SK-N-SH (cell line): ENCODE data around the gene PKNOX1. TPM values are rescaled to one million over a fixed set of nuclear protein-coding genes. Genes with fewer than 3 reads are reported as not detected.
A peak's percentile ranks its signal among the peaks of the same experiment; 100 is the strongest.
"Not testable (repeated sequence)": the region's sequence is repeated elsewhere in the genome, so short reads cannot be mapped to it uniquely, and the experiment has no call there.

Experiments
- CTCF ChIA-PET: fragments of 300-600, 350-600 bp; formaldehyde crosslinking; extraction: SDS; loops from one replicate; lab custom pipeline; 2021; lab: Yijun Ruan, JAX
- POLR2A ChIA-PET: fragments of 350-600 bp; sonication (Branson Sonifier 250); formaldehyde crosslinking; extraction: SDS; loops from one replicate; lab custom pipeline; 2020; ENCODE audit warnings: antibody characterized with exemption, inconsistent platforms; lab: Yijun Ruan, JAX
- DNase-seq: peaks from one replicate; pipeline ENCODE4 v3.0.0; 2012
- H2AFZ ChIP-seq: fragments of 200-600 bp; sonication (generic); 2 replicates; pipeline ENCODE4 v1.8.1; 2016; ENCODE audit warnings: antibody characterized with exemption, mild to moderate bottlenecking, low read depth
- H3F3A ChIP-seq: fragments of 200-600 bp; sonication (generic); replicated peaks from 2 replicates; pipeline ENCODE3; 2016; ENCODE audit warnings: antibody characterized with exemption, mild to moderate bottlenecking; ENCODE audit not compliant: insufficient read depth
- H3K27ac ChIP-seq, 2 experiments: fragments of 200-500 bp in 1 of 2; fragments of 200-600 bp in 1 of 2; sonication (Bioruptor generic) in 1 of 2; sonication (generic), shearing (Covaris generic) in 1 of 2; 2 replicates each; pipeline versions ENCODE4 v1.5.1 to v1.6.1; 2014 to 2016; ENCODE audit warnings: low read depth in 2 of 2, inconsistent platforms in 1 of 2, low read length in 1 of 2, mild to moderate bottlenecking in 1 of 2, mixed read lengths in 1 of 2
- H3K27me3 ChIP-seq: fragments of 200-600 bp; sonication (generic), shearing (Covaris generic); 2 replicates; pipeline ENCODE4 v1.6.1; 2016; ENCODE audit warnings: mixed run types; ENCODE audit not compliant: insufficient read depth
- H3K36me3 ChIP-seq, 2 experiments: fragments of 200-500 bp in 1 of 2; fragments of 200-600 bp in 1 of 2; sonication (Bioruptor generic) in 1 of 2; sonication (generic) in 1 of 2; replicated peaks in 1 of 2; 2 replicates each; pipeline versions ENCODE3 to v1.5.1; 2014 to 2016; ENCODE audit warnings: low read length in 1 of 2, mild to moderate bottlenecking in 1 of 2; ENCODE audit not compliant: insufficient read depth in 2 of 2, control insufficient read depth in 1 of 2
- H3K4me1 ChIP-seq, 2 experiments: fragments of 200-500 bp in 1 of 2; fragments of 200-600 bp in 1 of 2; sonication (Bioruptor generic) in 1 of 2; sonication (generic), shearing (Covaris generic) in 1 of 2; 2 replicates each; pipeline versions ENCODE4 v1.5.1 to v1.6.1; 2014 to 2016; ENCODE audit warnings: low read depth in 1 of 2, low read length in 1 of 2, mixed run types in 1 of 2; ENCODE audit not compliant: insufficient read depth in 2 of 2, control insufficient read depth in 1 of 2
- H3K4me2 ChIP-seq: fragments of 200-600 bp; sonication (generic), shearing (Covaris generic); 2 replicates; pipeline ENCODE4 v1.6.1; 2017; ENCODE audit warnings: mixed run types
- H3K4me3 ChIP-seq, 2 experiments: fragments of 200-500 bp in 1 of 2; fragments of 200-600 bp in 1 of 2; sonication (Bioruptor generic) in 1 of 2; sonication (generic), shearing (Covaris generic) in 1 of 2; 2 replicates each; pipeline versions ENCODE4 v1.5.1 to v1.8.1; 2014 to 2016; ENCODE audit warnings: low read depth in 2 of 2, inconsistent platforms in 1 of 2, low read length in 1 of 2, mild to moderate bottlenecking in 1 of 2, mixed read lengths in 1 of 2, moderate library complexity in 1 of 2
- H3K79me2 ChIP-seq: fragments of 200-600 bp; sonication (generic); 2 replicates; pipeline ENCODE4 v1.8.1; 2017; ENCODE audit warnings: mild to moderate bottlenecking; ENCODE audit not compliant: insufficient read depth
- H3K9ac ChIP-seq: fragments of 200-600 bp; sonication (generic); 2 replicates; pipeline ENCODE4 v1.6.1; 2017; ENCODE audit warnings: mixed run types
- H3K9me2 ChIP-seq: fragments of 200-600 bp; sonication (generic); 2 replicates; pipeline ENCODE4 v1.6.1; 2017; ENCODE audit warnings: mixed run types
- H3K9me3 ChIP-seq: fragments of 200-600 bp; sonication (generic); 2 replicates; pipeline ENCODE4 v1.6.1; 2017; ENCODE audit warnings: mixed run types, mild to moderate bottlenecking, moderate library complexity
- H4K20me1 ChIP-seq: fragments of 200-600 bp; sonication (generic); 2 replicates; pipeline ENCODE4 v1.6.1; 2017; ENCODE audit warnings: mild to moderate bottlenecking, mixed run types; ENCODE audit not compliant: insufficient read depth
- CHD2 ChIP-seq: fragments of 150-350 bp; IDR thresholded peaks from 2 replicates; pipeline ENCODE4 v1.6.1; 2018; ENCODE audit warnings: low read length; ENCODE audit not compliant: partially characterized antibody
- NFIC ChIP-seq: IDR thresholded peaks from 2 replicates; pipeline ENCODE4 v1.4.0; 2012; ENCODE audit warnings: borderline replicate concordance
- RCOR1 ChIP-seq: fragments of 150-350 bp; IDR thresholded peaks from 2 replicates; pipeline ENCODE4 v1.6.1; 2017; ENCODE audit warnings: antibody characterized with exemption, low read length
- WGBS: methylation state at CpG from one replicate; pipeline ENCODE4 v1.1.6; 2017; ENCODE audit warnings: low lambda C conversion rate; 5-methylcytosine and 5-hydroxymethylcytosine counted together
- polyA plus RNA-seq, 3 experiments: library from polyadenylated mRNA; depleted of rRNA; stranded (reverse); fragments of >200 nt; gene quantifications; 2 replicates each; pipeline ENCODE4 v1.2.3, GENCODE V29; 2012
- TF ChIP-seq, protein P1 (sequence below): IDR thresholded peaks from 2 replicates; pipeline ENCODE4; 2012
- TF ChIP-seq, protein P2 (sequence below): IDR thresholded peaks from 2 replicates; pipeline ENCODE4 v1.6.1; 2012; ENCODE audit warnings: mild to moderate bottlenecking, low read depth, low read length, moderate library complexity

Gene PKNOX1
- polyA plus RNA-seq, 1 of the 3 experiments (the other 2 are of a cell fraction): 21.7 TPM

DNA sequence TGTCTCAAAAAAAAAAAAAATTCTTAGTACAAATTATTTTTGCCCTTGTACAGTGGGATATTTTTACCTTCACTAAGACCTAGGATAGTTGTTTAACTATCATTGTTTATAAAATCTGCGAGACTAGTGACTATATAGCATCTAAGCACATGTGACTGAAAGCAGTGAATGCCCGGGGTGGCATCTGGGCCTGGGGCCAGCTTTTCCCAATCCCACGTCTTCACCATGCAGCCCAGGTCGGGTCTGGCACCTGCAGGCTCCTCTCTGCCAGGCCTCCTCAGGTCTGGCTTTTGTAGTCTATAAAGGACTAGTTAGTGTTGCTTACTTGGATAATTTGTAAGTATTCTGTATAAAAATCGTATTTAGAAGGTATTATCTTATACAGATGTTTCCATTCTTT lies 60.5 kb downstream of the PKNOX1 start:
- H3K9me2 ChIP-seq: no peaks in the 10 kb centered on the region
- 74% methylated on average over 5 of the region's 5 CpGs for WGBS
- H3K36me3 ChIP-seq: peaks cover under 1 to 13% of the 10 kb centered on the region in 2 experiments
- no peaks in the 10 kb centered on the region for H3K9me3 ChIP-seq
- no peak overlapping the region for H3K9ac ChIP-seq
- H3K79me2 ChIP-seq: no peaks in the 10 kb centered on the region
- H3K4me1 ChIP-seq: peaks cover 8 to 16% of the 10 kb centered on the region in 2 experiments
- peaks cover 19% of the 10 kb centered on the region for H3F3A ChIP-seq
- no peak overlapping the region for H2AFZ ChIP-seq
- CTCF ChIA-PET: no interaction called here
- TF ChIP-seq CHD2 (no peak), RCOR1 (no peak), NFIC (no peak)
- TF ChIP-seq, protein P1, sequence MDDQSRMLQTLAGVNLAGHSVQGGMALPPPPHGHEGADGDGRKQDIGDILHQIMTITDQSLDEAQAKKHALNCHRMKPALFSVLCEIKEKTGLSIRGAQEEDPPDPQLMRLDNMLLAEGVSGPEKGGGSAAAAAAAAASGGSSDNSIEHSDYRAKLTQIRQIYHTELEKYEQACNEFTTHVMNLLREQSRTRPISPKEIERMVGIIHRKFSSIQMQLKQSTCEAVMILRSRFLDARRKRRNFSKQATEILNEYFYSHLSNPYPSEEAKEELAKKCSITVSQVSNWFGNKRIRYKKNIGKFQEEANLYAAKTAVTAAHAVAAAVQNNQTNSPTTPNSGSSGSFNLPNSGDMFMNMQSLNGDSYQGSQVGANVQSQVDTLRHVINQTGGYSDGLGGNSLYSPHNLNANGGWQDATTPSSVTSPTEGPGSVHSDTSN: no peak
- TF ChIP-seq, protein P2, sequence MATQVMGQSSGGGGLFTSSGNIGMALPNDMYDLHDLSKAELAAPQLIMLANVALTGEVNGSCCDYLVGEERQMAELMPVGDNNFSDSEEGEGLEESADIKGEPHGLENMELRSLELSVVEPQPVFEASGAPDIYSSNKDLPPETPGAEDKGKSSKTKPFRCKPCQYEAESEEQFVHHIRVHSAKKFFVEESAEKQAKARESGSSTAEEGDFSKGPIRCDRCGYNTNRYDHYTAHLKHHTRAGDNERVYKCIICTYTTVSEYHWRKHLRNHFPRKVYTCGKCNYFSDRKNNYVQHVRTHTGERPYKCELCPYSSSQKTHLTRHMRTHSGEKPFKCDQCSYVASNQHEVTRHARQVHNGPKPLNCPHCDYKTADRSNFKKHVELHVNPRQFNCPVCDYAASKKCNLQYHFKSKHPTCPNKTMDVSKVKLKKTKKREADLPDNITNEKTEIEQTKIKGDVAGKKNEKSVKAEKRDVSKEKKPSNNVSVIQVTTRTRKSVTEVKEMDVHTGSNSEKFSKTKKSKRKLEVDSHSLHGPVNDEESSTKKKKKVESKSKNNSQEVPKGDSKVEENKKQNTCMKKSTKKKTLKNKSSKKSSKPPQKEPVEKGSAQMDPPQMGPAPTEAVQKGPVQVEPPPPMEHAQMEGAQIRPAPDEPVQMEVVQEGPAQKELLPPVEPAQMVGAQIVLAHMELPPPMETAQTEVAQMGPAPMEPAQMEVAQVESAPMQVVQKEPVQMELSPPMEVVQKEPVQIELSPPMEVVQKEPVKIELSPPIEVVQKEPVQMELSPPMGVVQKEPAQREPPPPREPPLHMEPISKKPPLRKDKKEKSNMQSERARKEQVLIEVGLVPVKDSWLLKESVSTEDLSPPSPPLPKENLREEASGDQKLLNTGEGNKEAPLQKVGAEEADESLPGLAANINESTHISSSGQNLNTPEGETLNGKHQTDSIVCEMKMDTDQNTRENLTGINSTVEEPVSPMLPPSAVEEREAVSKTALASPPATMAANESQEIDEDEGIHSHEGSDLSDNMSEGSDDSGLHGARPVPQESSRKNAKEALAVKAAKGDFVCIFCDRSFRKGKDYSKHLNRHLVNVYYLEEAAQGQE: no peak
- no peak overlapping the region for H3K4me2 ChIP-seq
- no peak overlapping the region for H3K4me3 ChIP-seq
- peak overlapping the region in 1 of 2 experiments; percentile 67; a peak in 3 of 4 replicates for H3K27ac ChIP-seq
- no peaks in the 10 kb centered on the region for H4K20me1 ChIP-seq
- no peaks in the 10 kb centered on the region for H3K27me3 ChIP-seq
- POLR2A ChIA-PET: no interaction called here
- DNase-seq: no peak

DNA sequence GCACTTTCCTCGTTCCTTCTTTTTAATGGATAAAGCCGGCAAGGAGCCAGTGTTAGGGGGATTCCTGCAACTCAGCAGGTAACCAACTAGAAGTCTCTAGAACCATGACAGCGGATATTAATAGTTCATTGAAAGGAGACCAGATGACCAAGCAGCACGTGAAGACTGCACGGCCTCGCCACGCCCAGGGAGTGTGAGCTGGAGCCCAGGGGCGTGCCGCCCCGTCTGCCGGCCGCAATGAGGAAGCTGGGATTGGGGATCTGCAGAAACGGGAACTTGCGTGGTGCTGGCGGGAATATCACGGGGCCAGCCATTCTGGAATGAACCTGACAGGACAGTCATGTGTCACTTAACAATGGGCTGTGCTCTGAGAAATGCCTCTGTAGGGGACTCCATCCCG lies 62.5 kb downstream of the PKNOX1 start:
- H3K27me3 ChIP-seq, H3K9ac ChIP-seq, POLR2A ChIA-PET, CTCF ChIA-PET, H4K20me1 ChIP-seq, H3K9me2 ChIP-seq, H3K79me2 ChIP-seq, DNase-seq, H3K36me3 ChIP-seq, H3K4me3 ChIP-seq, H3K9me3 ChIP-seq, H3K4me2 ChIP-seq, H2AFZ ChIP-seq, H3K27ac ChIP-seq: not testable (repeated sequence)
- WGBS: 100% methylated on average over 2 of the region's 17 CpGs
- Histone ChIP-seq H3K4me1 (peaks cover 8 to 16% of the 10 kb centered on the region in 2 experiments), H3F3A (peaks cover 19% of the 10 kb centered on the region)

DNA sequence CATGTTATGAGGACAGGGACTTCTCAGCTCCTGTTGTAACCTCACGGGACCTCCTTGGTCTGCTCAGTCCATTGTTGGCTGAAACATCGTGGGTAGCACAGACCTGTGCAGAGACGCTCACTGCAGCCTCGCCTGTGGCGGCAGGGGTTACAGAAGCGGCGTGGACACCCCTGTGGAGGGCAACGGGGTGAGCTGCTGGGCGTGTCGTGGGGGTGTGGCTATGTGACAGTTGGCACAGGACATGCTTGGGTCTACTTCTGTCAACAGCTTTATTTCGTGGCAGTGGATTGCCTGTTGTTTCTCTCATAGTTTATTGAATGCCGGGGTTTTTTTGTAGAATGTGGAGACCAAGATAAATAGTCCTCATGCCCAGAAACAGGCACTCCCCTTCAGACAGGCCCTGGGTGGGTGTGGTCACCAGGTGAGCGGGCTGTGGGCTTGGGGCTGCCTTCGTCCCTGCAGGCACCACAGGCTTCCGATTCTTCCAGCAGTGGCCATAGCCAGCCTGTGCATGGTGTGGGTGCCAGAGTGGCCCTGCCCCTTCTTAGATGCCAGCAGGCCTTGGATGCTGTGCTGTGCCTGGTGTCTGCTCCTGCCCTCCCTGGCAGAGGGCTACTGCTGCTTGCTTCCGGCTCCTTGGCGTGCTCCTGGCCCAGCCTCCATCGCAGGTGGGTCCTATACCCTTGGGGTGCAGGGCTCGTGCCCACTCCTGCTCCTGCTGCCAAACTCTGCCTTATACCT lies 63.7 kb downstream of the PKNOX1 start:
- H4K20me1 ChIP-seq, CTCF ChIA-PET, H2AFZ ChIP-seq, DNase-seq, H3K4me3 ChIP-seq, H3K9ac ChIP-seq, H3K27me3 ChIP-seq, H3K9me2 ChIP-seq, H3K9me3 ChIP-seq, H3K79me2 ChIP-seq, H3K36me3 ChIP-seq, H3K4me2 ChIP-seq, POLR2A ChIA-PET, H3K27ac ChIP-seq: not testable (repeated sequence)
- 100% methylated on average over 8 of the region's 19 CpGs for WGBS
- Histone ChIP-seq H3K4me1 (peaks cover 7 to 14% of the 10 kb centered on the region in 2 experiments), H3F3A (peaks cover 19% of the 10 kb centered on the region)

DNA sequence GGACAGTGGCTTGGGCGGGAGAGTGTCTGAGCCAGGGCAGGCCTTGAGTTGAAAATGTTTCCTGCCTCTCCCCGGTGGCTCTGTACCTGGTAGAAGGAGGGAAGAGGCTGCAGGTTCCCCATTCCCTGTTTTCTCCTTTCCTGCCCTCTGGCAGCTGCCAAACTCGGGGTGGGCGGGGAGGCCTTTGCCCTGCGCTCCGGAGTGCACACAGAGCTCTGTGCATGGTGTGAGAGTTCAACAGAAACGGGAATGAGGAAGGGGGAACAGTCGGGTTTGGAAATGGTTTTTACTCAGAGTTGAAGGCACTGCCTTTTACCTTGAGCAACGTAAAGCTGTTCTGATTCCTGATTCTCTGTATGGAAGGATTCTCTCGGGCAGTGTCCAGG lies 64.3 kb downstream of the PKNOX1 start:
- H3K9ac ChIP-seq, H3K4me2 ChIP-seq, CTCF ChIA-PET, H3K36me3 ChIP-seq, DNase-seq, H3K9me2 ChIP-seq, H3K4me3 ChIP-seq, POLR2A ChIA-PET, H3K27ac ChIP-seq, H4K20me1 ChIP-seq, H3K79me2 ChIP-seq, H3K9me3 ChIP-seq, H3K27me3 ChIP-seq, H3K4me1 ChIP-seq, H2AFZ ChIP-seq: not testable (repeated sequence)
- H3F3A ChIP-seq: peaks cover 14% of the 10 kb centered on the region
- 86% methylated on average over 1 of the region's 10 CpGs for WGBS

DNA sequence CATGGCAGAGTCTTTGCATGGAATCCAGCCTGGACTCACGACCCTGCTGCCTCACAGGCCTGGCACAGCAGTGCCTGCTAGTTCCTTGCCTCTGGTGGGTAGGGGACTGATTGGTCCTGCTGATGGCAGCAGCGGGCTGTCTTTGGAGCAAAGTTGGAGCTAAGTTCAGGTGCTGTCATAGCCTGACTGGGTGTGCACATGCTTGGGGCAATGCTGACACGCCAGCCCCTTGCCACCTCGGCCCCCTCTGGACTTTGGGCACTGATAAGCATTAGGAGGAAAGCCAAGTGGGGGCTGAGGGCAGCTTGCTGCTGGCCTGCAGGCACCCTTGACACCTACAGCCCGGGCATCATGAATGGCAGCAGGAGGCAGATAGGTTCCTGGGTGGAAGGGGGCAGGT lies 67.8 kb downstream of the PKNOX1 start:
- DNase-seq, H3K9me3 ChIP-seq, H3K4me2 ChIP-seq, H3K4me3 ChIP-seq, H3K27me3 ChIP-seq, H3K4me1 ChIP-seq, H3K9ac ChIP-seq, H3K79me2 ChIP-seq, CTCF ChIA-PET, H3F3A ChIP-seq, H4K20me1 ChIP-seq, H3K36me3 ChIP-seq, H3K9me2 ChIP-seq, POLR2A ChIA-PET, H2AFZ ChIP-seq, H3K27ac ChIP-seq: not testable (repeated sequence)
- no CpG with 5 or more reads among the region's 5 CpGs for WGBS
